GM12878 (cell line): ENCODE data around the gene BCL2.

Source experiments
- BHLHE40 ChIP-seq, 2 experiments: fragments of 450-650 bp in 1 of 2; IDR thresholded peaks; 2 replicates each; pipeline ENCODE4 v1.6.1; 2011 to 2017; ENCODE audit warnings: low read depth in 2 of 2, borderline replicate concordance in 1 of 2, improper control_type of control experiment in 1 of 2, low read length in 1 of 2, mild to moderate bottlenecking in 1 of 2
- CEBPB ChIP-seq, 2 experiments: fragments of 150-350 bp in 1 of 2; IDR thresholded peaks; 2 replicates each; pipeline ENCODE4 v1.6.1; 2012 to 2014; ENCODE audit warnings: low read depth in 2 of 2, low read length in 2 of 2, borderline replicate concordance in 1 of 2, inconsistent platforms in 1 of 2
- CTCF ChIP-seq, 3 experiments: IDR thresholded peaks in 2 of 3; conservative IDR thresholded peaks in 1 of 3; 2 replicates each; pipeline ENCODE4 v1.5.1; 2011; ENCODE audit warnings: low read depth in 3 of 3, low read length in 3 of 3, mild to moderate bottlenecking in 3 of 3, control low read depth in 2 of 3, moderate library complexity in 2 of 3, inconsistent platforms in 1 of 3, mixed read lengths in 1 of 3; ENCODE audit not compliant: control insufficient read depth in 2 of 3, insufficient read depth in 1 of 3; ENCODE audit errors: extremely low read depth in 1 of 3
- MAX ChIP-seq: IDR thresholded peaks from 2 replicates; pipeline ENCODE4 v1.6.1; 2012; ENCODE audit warnings: low read depth, low read length, improper control_type of control experiment
- PBX3 ChIP-seq: IDR thresholded peaks from 2 replicates; pipeline ENCODE4 v1.6.1; 2011; ENCODE audit warnings: mild to moderate bottlenecking, low read depth, low read length, moderate library complexity; ENCODE audit not compliant: insufficient replicate concordance
- PKNOX1 ChIP-seq: fragments of 450-650 bp; IDR thresholded peaks from 2 replicates; pipeline ENCODE4 v1.6.1; 2016; ENCODE audit warnings: mild to moderate bottlenecking
- POLR2A ChIP-seq: IDR thresholded peaks from 2 replicates; pipeline ENCODE4 v1.6.1; 2011; ENCODE audit warnings: low read depth, mild to moderate bottlenecking, low read length
- POLR2AphosphoS5 ChIP-seq: IDR thresholded peaks from 2 replicates; pipeline ENCODE4 v1.6.1; 2011; ENCODE audit warnings: mild to moderate bottlenecking, low read length, inconsistent platforms
- RFX5 ChIP-seq: IDR thresholded peaks from 2 replicates; pipeline ENCODE4 v1.6.1; 2011; ENCODE audit warnings: low read depth, low read length, improper control_type of control experiment
- ZBTB11 ChIP-seq: fragments of 450-650 bp; formaldehyde crosslinking; IDR thresholded peaks from 2 replicates; pipeline ENCODE4 v1.5.0; 2022; ENCODE audit warnings: mild to moderate bottlenecking, missing genetic modification characterization
- ZBTB33 ChIP-seq: fragments of 450-650 bp; IDR thresholded peaks from 2 replicates; pipeline ENCODE4 v1.6.1; 2017; ENCODE audit warnings: mild to moderate bottlenecking
- ZNF384 ChIP-seq: IDR thresholded peaks from 2 replicates; pipeline ENCODE4 v1.6.1; 2012; ENCODE audit warnings: low read depth, mild to moderate bottlenecking, low read length, improper control_type of control experiment, borderline replicate concordance

GRCh38 chr18:63329431-63330145 is 10.0 kb upstream of the BCL2 start:
- TF ChIP-seq PBX3 (no peak), RFX5 (no peak), ZNF384 (no peak), CEBPB (IDR thresholded peaks at IDR 0.05; ENCODE audit: borderline replicate concordance in 1 of 2, low read depth in 2 of 2, low read length in 2 of 2) (no peak), PKNOX1 (no peak), CTCF (IDR thresholded peaks at IDR 0.05 in 2 of 3, conservative IDR thresholded peaks at IDR 0.05 in 1 of 3; ENCODE audit: control insufficient read depth in 2 of 3, extremely low read depth in 1 of 3, insufficient read depth in 1 of 3, low read depth in 3 of 3, low read length in 3 of 3) (no peak), BHLHE40 (IDR thresholded peaks at IDR 0.05; ENCODE audit: borderline replicate concordance in 1 of 2, low read depth in 2 of 2, low read length in 1 of 2) (no peak), ZBTB11 (CRISPR knock-in tag) (no peak), POLR2A (no peak), MAX (no peak), ZBTB33 (no peak), POLR2AphosphoS5 (no peak)
